Left lung (tissue), 10 donors: ENCODE results near the gene SFXN4. TPM values are rescaled to one million over a fixed set of nuclear protein-coding genes. Genes with fewer than 3 reads are reported as not detected.

ENCODE experiments used
- ATAC-seq: fragments of 200-7000 bp; cut with Tn5 transposase; one replicate; pipeline ENCODE4 v1.9.1; 2020; ENCODE audit warnings: moderate library complexity
- DNase-seq, 4 donors: peaks; one replicate each; pipeline ENCODE4 v3.0.0-alpha.2; 2013 to 2020
- H3K27ac ChIP-seq, 2 donors: fragments of 200-600 bp; sonication (generic) in 1 of 2; one replicate each; pipeline versions ENCODE4 v1.5.0 to v1.8.0; 2020 to 2021
- H3K27me3 ChIP-seq, 2 donors: fragments of 200-600 bp; sonication (generic) in 1 of 2; one replicate each; pipeline versions ENCODE4 v1.5.0 to v1.8.0; 2020 to 2021
- H3K36me3 ChIP-seq, 2 donors: fragments of 200-600 bp; sonication (generic) in 1 of 2; one replicate each; pipeline versions ENCODE4 v1.5.0 to v1.8.0; 2020 to 2021
- H3K4me1 ChIP-seq, 2 donors: fragments of 200-600 bp; one replicate each; pipeline ENCODE4 v1.8.0; 2021
- H3K4me3 ChIP-seq, 2 donors: fragments of 200-600 bp; sonication (generic) in 1 of 2; one replicate each; pipeline versions ENCODE4 v1.5.0 to v1.8.0; 2020 to 2021; ENCODE audit warnings: mild to moderate bottlenecking in 1 of 2
- H3K9me3 ChIP-seq, 2 donors: fragments of 200-600 bp; sonication (generic) in 1 of 2; one replicate each; pipeline versions ENCODE4 v1.5.0 to v1.8.0; 2020 to 2021
- intact Hi-C, 2 donors: fragments of 100-400 bp; cut with DNase I; formaldehyde crosslinking; loops; one replicate each; pipeline versions ENCODE4 v1.11.2 to v1.14.2; 2022
- polyA plus RNA-seq, 6 donors: library from polyadenylated mRNA; unstranded; fragments of 120-200 nt; gene quantifications; one replicate each; pipeline ENCODE4 v1.2.1, GENCODE V29; 2013; ENCODE audit not compliant: insufficient read length in 6 of 6
- total RNA-seq, 2 donors: library from RNA; stranded (reverse); fragmentation: NEBNext Ultra II Directional; extraction: Animal tissue kit (Norgen Biotek cat#: 25700); gene quantifications; one replicate each; pipeline ENCODE4 v1.2.1, GENCODE V29; 2021
- TF ChIP-seq, protein P1 (sequence below), 2 donors: fragments of 200-600 bp; sonication (generic) in 1 of 2; IDR thresholded peaks; one replicate each; pipeline versions ENCODE4 v1.5.0 to v1.8.0; 2021; ENCODE audit warnings: antibody characterized with exemption in 2 of 2
- donor health status: DM: no; HTN: yes; CAD: no.
- donor health status: DM: no; HTN: no; CAD: no.

The SFXN4 gene
- total and polyA plus RNA-seq, 8 donors = 13.2 to 34.2 (median 24.1) TPM

DNA sequence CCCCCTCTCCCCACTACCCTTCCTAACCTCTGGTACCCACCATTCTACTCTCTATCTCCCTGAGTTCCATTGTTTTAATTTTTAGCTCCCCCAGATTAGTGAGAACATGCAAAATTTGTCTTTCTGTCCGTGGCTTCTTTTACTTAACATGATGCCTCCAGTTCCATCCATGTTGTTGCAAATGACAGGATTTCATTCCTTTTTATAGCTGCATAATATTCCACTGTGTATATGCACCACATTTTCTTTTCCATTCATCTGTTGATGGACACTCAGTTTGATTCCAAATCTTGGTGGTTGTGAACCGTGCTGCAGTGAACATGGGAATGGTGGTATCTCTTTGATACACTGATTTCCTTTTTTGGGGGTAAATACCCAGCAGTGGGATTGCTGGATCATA lies 39.6 kb downstream of the SFXN4 start:
- no peak overlapping the region for H3K4me3 ChIP-seq
- ATAC-seq (no peak), DNase-seq (no peak)
- intact Hi-C loops = no loop called here
- peaks cover 0 to 82% of the 10 kb centered on the region in 2 donors for H3K36me3 ChIP-seq
- H3K27me3 ChIP-seq = no peaks in the 10 kb centered on the region
- TF ChIP-seq, protein P1, sequence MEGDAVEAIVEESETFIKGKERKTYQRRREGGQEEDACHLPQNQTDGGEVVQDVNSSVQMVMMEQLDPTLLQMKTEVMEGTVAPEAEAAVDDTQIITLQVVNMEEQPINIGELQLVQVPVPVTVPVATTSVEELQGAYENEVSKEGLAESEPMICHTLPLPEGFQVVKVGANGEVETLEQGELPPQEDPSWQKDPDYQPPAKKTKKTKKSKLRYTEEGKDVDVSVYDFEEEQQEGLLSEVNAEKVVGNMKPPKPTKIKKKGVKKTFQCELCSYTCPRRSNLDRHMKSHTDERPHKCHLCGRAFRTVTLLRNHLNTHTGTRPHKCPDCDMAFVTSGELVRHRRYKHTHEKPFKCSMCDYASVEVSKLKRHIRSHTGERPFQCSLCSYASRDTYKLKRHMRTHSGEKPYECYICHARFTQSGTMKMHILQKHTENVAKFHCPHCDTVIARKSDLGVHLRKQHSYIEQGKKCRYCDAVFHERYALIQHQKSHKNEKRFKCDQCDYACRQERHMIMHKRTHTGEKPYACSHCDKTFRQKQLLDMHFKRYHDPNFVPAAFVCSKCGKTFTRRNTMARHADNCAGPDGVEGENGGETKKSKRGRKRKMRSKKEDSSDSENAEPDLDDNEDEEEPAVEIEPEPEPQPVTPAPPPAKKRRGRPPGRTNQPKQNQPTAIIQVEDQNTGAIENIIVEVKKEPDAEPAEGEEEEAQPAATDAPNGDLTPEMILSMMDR (IDR thresholded peaks at IDR 0.05) = no peak
- no peak overlapping the region for H3K27ac ChIP-seq
- H3K9me3 ChIP-seq = no peaks in the 10 kb centered on the region
- H3K4me1 ChIP-seq = peaks cover 9 to 18% of the 10 kb centered on the region in 2 donors

DNA sequence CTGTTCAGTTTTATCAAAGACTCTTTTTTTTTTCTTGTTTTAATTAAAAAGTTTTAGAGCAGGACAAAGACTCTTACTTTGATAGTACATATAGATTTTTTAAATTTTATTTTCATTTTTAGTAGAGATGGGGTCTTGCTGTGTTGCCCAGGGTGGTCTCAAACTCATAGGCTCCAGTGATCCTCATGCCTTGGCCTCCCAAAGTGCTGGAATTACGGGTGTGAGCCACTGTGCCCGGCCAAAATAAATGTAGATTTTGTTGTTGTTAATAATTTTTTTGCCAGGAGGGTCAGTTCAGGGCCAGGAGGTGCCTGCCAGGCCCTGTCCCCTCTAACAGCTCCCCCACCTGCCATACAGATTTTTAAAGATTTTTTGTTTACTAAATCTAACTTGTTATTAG lies 44.6 kb downstream of the SFXN4 start:
- TF ChIP-seq, protein P1 (IDR thresholded peaks at IDR 0.05) = no peak
- ATAC-seq = no peak
- peak overlapping the region in 1 of 2 donors; percentile 11 for H3K27ac ChIP-seq
- no peaks in the 10 kb centered on the region for H3K27me3 ChIP-seq
- H3K4me3 ChIP-seq = no peak overlapping the region
- no peaks in the 10 kb centered on the region for H3K9me3 ChIP-seq
- H3K36me3 ChIP-seq = peaks cover 0 to 91% of the 10 kb centered on the region in 2 donors
- intact Hi-C loops = no loop called here
- no peaks in the 10 kb centered on the region for H3K4me1 ChIP-seq
- DNase-seq = no peak

DNA sequence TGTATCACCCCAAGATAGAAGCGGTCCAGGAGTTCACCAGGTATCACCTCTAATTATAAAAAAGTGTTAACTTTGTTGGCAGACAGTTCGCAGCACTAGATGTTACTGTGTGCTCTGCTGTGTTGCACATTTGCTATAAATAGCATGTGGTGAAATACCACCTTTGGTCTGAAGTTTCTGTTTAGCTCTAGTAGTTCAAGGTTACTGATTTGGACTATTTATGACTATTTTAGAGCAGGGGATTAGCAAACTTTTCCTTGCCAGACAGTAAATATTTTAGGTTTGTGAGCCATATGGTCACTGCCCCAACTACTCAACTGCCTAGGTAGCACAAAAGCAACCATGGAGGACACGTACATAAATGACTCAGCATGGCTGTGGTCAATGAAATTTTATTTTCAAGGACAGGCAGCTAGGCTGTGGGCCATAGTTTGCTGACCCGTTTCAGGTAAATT lies 45.1 kb downstream of the SFXN4 start:
- no peak overlapping the region for H3K4me3 ChIP-seq
- TF ChIP-seq, protein P1 (IDR thresholded peaks at IDR 0.05) = no peak
- peak overlapping the region in 1 of 2 donors; percentile 11 for H3K27ac ChIP-seq
- H3K9me3 ChIP-seq = no peaks in the 10 kb centered on the region
- no peaks in the 10 kb centered on the region for H3K4me1 ChIP-seq
- H3K36me3 ChIP-seq = peaks cover 0 to 87% of the 10 kb centered on the region in 2 donors
- no peak for DNase-seq
- intact Hi-C loops = no loop called here
- ATAC-seq = no peak
- H3K27me3 ChIP-seq = no peaks in the 10 kb centered on the region

DNA sequence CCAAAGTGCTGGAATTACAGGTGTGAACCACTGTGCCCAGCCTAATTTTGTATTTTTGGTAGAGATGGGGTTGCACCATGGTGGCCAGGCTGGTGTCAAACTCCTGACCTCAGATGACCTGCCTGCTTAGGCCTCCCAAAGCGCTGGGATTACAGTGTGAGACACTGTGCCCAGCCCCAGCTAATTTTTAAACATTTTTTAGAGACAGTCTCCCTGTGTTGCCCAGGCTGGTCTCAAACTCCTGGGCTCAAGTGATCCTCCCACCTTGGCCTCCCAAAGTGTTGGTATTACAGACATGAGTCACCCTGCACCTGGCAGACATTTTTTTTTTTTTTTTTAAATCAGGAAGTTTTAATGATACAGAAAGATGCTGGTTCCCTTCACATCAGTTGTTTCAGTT lies 46.1 kb downstream of the SFXN4 start:
- H3K4me3 ChIP-seq = no peak overlapping the region
- ATAC-seq = no peak
- H3K4me1 ChIP-seq = peaks cover 0 to 5% of the 10 kb centered on the region in 2 donors
- intact Hi-C loops = no loop called here
- DNase-seq = no peak
- TF ChIP-seq, protein P1 (IDR thresholded peaks at IDR 0.05) = no peak
- H3K27me3 ChIP-seq = no peaks in the 10 kb centered on the region
- H3K27ac ChIP-seq = no peak overlapping the region
- H3K36me3 ChIP-seq = peaks cover 0 to 82% of the 10 kb centered on the region in 2 donors
- H3K9me3 ChIP-seq = no peaks in the 10 kb centered on the region

DNA sequence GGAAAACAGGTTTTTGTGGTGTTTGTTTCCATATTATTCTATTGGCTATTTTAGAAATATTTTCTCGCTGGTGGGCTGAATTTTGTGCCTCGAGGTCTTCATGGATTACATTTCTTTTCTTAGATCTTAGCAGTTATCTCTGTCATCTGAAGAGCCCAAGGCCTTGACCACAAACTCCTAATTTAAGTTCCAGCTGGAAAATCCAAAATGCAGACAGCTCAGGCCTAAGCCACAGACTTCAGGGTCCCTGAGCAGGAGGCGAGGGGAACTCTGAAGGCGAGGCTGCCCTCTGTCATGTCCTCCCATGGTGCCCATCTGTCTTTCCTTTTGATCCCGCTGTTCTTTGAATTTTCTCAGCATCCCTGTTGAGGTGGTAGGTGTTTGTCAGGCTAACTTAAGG lies 47.3 kb downstream of the SFXN4 start:
- intact Hi-C loops = no loop called here
- Histone ChIP-seq H3K4me1 (peaks cover 0 to 17% of the 10 kb centered on the region in 2 donors), H3K27me3 (no peaks in the 10 kb centered on the region), H3K36me3 (peaks cover 0 to 82% of the 10 kb centered on the region in 2 donors), H3K27ac (no peak overlapping the region), H3K9me3 (no peaks in the 10 kb centered on the region), H3K4me3 (no peak overlapping the region)
- ATAC-seq = no peak
- DNase-seq = no peak
- TF ChIP-seq, protein P1 (IDR thresholded peaks at IDR 0.05) = no peak
